Measurements from ENCODE around the gene COL5A1. TPM values are rescaled to one million over a fixed set of nuclear protein-coding genes. Genes with fewer than 3 reads are reported as not detected.

Gene COL5A1
- total RNA-seq, 1 experiment from 2014 or later = 9.5 TPM

DNA sequence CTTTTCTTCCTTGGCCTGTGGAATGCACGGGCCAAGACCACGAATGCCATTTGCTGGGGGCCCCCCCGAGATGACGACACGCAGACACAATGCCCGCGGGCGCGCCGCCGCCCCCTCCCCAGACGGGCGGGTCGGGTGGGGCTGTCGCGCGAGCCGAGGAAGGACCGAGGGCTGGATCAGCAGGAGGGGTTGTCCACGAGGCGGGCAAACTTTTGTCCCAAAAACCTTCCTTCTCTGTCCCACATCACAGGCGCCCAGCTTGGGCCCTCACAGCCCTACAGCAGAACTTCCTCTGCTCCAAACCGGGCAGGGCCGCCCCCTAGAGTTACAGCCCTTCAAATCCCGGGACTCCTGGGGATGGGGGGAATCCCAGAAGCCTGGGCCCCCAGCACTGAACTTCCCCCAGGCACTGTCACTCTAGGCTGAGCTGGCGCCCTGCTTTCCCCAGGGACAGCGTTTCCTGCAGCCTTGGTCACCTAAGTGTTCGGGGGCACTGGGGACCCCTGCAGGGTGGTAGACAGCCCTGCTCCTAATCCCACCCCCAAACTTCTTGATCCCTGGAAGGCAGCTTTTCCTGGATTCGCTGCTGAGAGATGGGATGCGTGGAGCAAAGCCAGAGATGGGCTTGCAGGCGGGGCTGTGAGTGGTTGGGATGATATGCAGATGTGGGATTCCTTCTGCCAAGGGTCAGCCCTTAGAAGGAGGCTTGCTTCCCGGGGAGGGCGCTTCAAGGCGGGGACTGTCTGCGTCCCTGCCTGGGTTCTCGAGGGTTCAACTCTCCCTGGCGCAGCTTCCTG, 980 bp downstream of the COL5A1 start:
- H4K20me1 ChIP-seq (ENCODE audit: control insufficient read depth, insufficient read depth, insufficient read length) = no peaks in the 10 kb centered on the region
- Mint-ChIP-seq H3K9me3 (no peaks in the 10 kb centered on the region), H3K27ac (no peak overlapping the region), H3K4me3 (peak overlapping the region; percentile 63 to 85), H3K4me1 (peaks cover 21 to 47% of the 10 kb centered on the region in 2 experiments), H3K36me3 (ENCODE audit: insufficient read depth in 1 of 3, low read depth in 3 of 3) (no peaks in the 10 kb centered on the region; a peak in 1 of 7 replicates), H3K27me3 (ENCODE audit: low read depth) (peaks cover 30% of the 10 kb centered on the region)
- no peak overlapping the region for H2AFZ ChIP-seq (ENCODE audit: low read length)
- H3K9me3 ChIP-seq (ENCODE audit: control insufficient read depth, low read depth, low read length) = no peaks in the 10 kb centered on the region
- no peaks in the 10 kb centered on the region for H3K79me1 ChIP-seq (ENCODE audit: insufficient read depth, low read depth, low read length, poor library complexity, severe bottlenecking)
- peak overlapping the region; percentile 65 for H3K4me2 ChIP-seq (ENCODE audit: insufficient read depth, insufficient read length, low read length)
- DNase-seq = peak; percentile 59
- no peak overlapping the region for H2BK5ac ChIP-seq (ENCODE audit: insufficient read length, low read length)
- H3K4ac ChIP-seq (ENCODE audit: low read depth, low read length) = no peak overlapping the region
- H3K9ac ChIP-seq (ENCODE audit: extremely low read depth, insufficient read length, low read length) = no peak overlapping the region
- H2BK120ac ChIP-seq (ENCODE audit: low read depth, low read length, poor library complexity, severe bottlenecking) = no peak overlapping the region
- no peaks in the 10 kb centered on the region; the same call in 1 of the 2 replicates for H3K27me3 ChIP-seq (ENCODE audit: insufficient read depth, low read length)
- no peak; the same call in 2 of the 3 replicates for TF ChIP-seq CTCF (conservative IDR thresholded peaks at IDR 0.05)
- no peaks in the 10 kb centered on the region for H3K79me2 ChIP-seq (ENCODE audit: insufficient read depth, low read length)
- no peak overlapping the region for H3K23ac ChIP-seq (ENCODE audit: insufficient read length, low read depth, low read length)
- no peak overlapping the region for H3K27ac ChIP-seq (ENCODE audit: insufficient read length, low read depth, low read length)
- H3K56ac ChIP-seq (ENCODE audit: insufficient read length, low read depth, low read length) = no peak overlapping the region
- no peak overlapping the region for H2BK20ac ChIP-seq (ENCODE audit: low read depth, low read length, poor library complexity, severe bottlenecking)
- no peak overlapping the region for H3T11ph ChIP-seq (ENCODE audit: low read length)
- H3K23me2 ChIP-seq (ENCODE audit: insufficient read length, low read depth, low read length, poor library complexity, severe bottlenecking) = peaks cover 7% of the 10 kb centered on the region
- no peaks in the 10 kb centered on the region; the same call in 1 of the 2 replicates for H3K4me1 ChIP-seq (ENCODE audit: insufficient read depth, low read length)
- no peak overlapping the region for H4K91ac ChIP-seq (ENCODE audit: insufficient read length, low read depth, low read length)
- no peak overlapping the region for H2AK5ac ChIP-seq (ENCODE audit: insufficient read length, low read length)
- H2BK15ac ChIP-seq (ENCODE audit: low read depth, low read length) = no peak overlapping the region
- H4K8ac ChIP-seq (replicated peaks; ENCODE audit: insufficient read length, low read depth, low read length) = no peak overlapping the region
- H2BK12ac ChIP-seq (ENCODE audit: insufficient read length, low read depth, low read length) = no peak overlapping the region
- H4K5ac ChIP-seq (ENCODE audit: insufficient read length, low read depth, low read length) = no peak overlapping the region
- no peak overlapping the region for H3K14ac ChIP-seq (ENCODE audit: insufficient read depth, low read length)
- WGBS (ENCODE audit: extremely low coverage, insufficient read length, low lambda C conversion rate) = no CpG with 5 or more reads among the region's 37 CpGs
- no peak overlapping the region for H3K18ac ChIP-seq (ENCODE audit: insufficient read length, low read depth, low read length)
